HCT116 (cell line): ENCODE measurements around the gene EML1. TPM values are rescaled to one million over a fixed set of nuclear protein-coding genes. Genes with fewer than 3 reads are reported as not detected.

ENCODE experiments used
- ATAC-seq: fragments of 200-7000 bp; cut with Tn5 transposase; 2 replicates; pipeline ENCODE4 v1.9.1; 2020; ENCODE audit warnings: mild to moderate bottlenecking, moderate library complexity
- BruUV-seq: library from RNA; stranded (reverse); fragments of 400-500 nt; replicated peaks from 2 replicates; lab custom pipeline; 2021; lab: Mats Ljungman, UMichigan
- CTCF ChIA-PET: fragments of 300-600 bp; sonication (Branson Sonifier 250); formaldehyde crosslinking; loops from one replicate; lab custom pipeline; 2021; ENCODE audit warnings: antibody characterized with exemption; lab: Charles Lee
- POLR2A ChIA-PET: fragments of 300-600, 350-600 bp; sonication (Branson Sonifier 250); formaldehyde crosslinking; loops from one replicate; lab custom pipeline; 2021; ENCODE audit warnings: antibody characterized with exemption; lab: Charles Lee
- RAD21 ChIA-PET, 2 experiments: fragments of 300-600 bp; sonication (Branson Sonifier 250); formaldehyde crosslinking; loops; one replicate each; lab custom pipeline; 2023; ENCODE audit warnings: low total read pairs in 2 of 2; ENCODE audit not compliant: uncharacterized antibody in 2 of 2, unreplicated experiment in 2 of 2, low non-redundant PET in 1 of 2; lab: Charles Lee
- DNase-seq: peaks from one replicate; pipeline ENCODE4 v3.0.0-alpha.2; 2010; ENCODE audit warnings: low read depth, low spot score
- H2AFZ ChIP-seq: fragments of 200-600 bp; shearing (Covaris generic), sonication (generic); 2 replicates; pipeline ENCODE4 v1.6.1; 2017; ENCODE audit warnings: low read depth, mixed run types, mixed read lengths, antibody characterized with exemption, low read length; ENCODE audit not compliant: poor library complexity, severe bottlenecking
- H3K27ac ChIP-seq: 2 replicates; pipeline ENCODE4 v1.5.1; 2012; ENCODE audit warnings: low read depth, low read length
- H3K27me3 ChIP-seq: fragments of 200-600 bp; sonication (generic); 2 replicates; pipeline ENCODE4 v1.6.1; 2016; ENCODE audit warnings: mixed run types, low read length, mixed read lengths; ENCODE audit not compliant: insufficient read depth
- H3K36me3 ChIP-seq, 2 experiments: fragments of 200-500 bp in 1 of 2; fragments of 200-600 bp in 1 of 2; sonication (Bioruptor generic) in 1 of 2; sonication (generic) in 1 of 2; 2 replicates each; pipeline versions ENCODE4 v1.5.1 to v1.6.1; 2014 to 2016; ENCODE audit warnings: low read length in 2 of 2, inconsistent platforms in 1 of 2, mixed read lengths in 1 of 2, mixed run types in 1 of 2; ENCODE audit not compliant: insufficient read depth in 2 of 2, control insufficient read depth in 1 of 2
- H3K4me1 ChIP-seq, 2 experiments: fragments of 200-600 bp in 1 of 2; sonication (generic) in 1 of 2; 2 replicates each; pipeline versions ENCODE4 v1.5.1 to v1.6.1; 2012 to 2017; ENCODE audit warnings: low read length in 2 of 2, inconsistent platforms in 1 of 2, mild to moderate bottlenecking in 1 of 2, mixed read lengths in 1 of 2, mixed run types in 1 of 2, moderate library complexity in 1 of 2; ENCODE audit not compliant: insufficient read depth in 2 of 2, control insufficient read depth in 1 of 2
- H3K4me2 ChIP-seq: fragments of 200-600 bp; sonication (generic); 2 replicates; pipeline ENCODE4 v1.6.1; 2017; ENCODE audit warnings: mixed run types, low read length, mixed read lengths
- H3K4me3 ChIP-seq, 2 experiments: fragments of 200-600 bp in 1 of 2; sonication (generic) in 1 of 2; replicated peaks in 1 of 2; 2 replicates each; pipeline ENCODE4 v1.5.1; 2011 to 2016; ENCODE audit warnings: low read length in 2 of 2, control low read depth in 1 of 2, low read depth in 1 of 2, mild to moderate bottlenecking in 1 of 2, mixed read lengths in 1 of 2, mixed run types in 1 of 2
- H3K79me2 ChIP-seq: fragments of 200-600 bp; sonication (generic); 2 replicates; pipeline ENCODE4 v1.6.1; 2017; ENCODE audit warnings: mild to moderate bottlenecking, mixed run types, low read length, moderate library complexity, mixed read lengths; ENCODE audit not compliant: insufficient read depth
- H3K9ac ChIP-seq: fragments of 200-600 bp; sonication (generic); 2 replicates; pipeline ENCODE4 v1.6.1; 2016; ENCODE audit warnings: low read length, mixed read lengths
- H3K9me2 ChIP-seq: fragments of 200-600 bp; sonication (generic), shearing (Covaris generic); 2 replicates; pipeline ENCODE4 v1.6.1; 2017; ENCODE audit warnings: mixed run types, mild to moderate bottlenecking, moderate library complexity; ENCODE audit not compliant: insufficient read depth
- H3K9me3 ChIP-seq, 2 experiments: fragments of 200-500 bp in 1 of 2; fragments of 200-600 bp in 1 of 2; sonication (Bioruptor generic) in 1 of 2; sonication (generic) in 1 of 2; 2 replicates each; pipeline ENCODE4 v1.6.1; 2014 to 2017; ENCODE audit warnings: low read length in 2 of 2, mixed read lengths in 2 of 2, inconsistent platforms in 1 of 2, low read depth in 1 of 2, mild to moderate bottlenecking in 1 of 2, mixed run types in 1 of 2, moderate library complexity in 1 of 2; ENCODE audit not compliant: control insufficient read depth in 1 of 2, insufficient read depth in 1 of 2
- H4K20me1 ChIP-seq: fragments of 200-600 bp; sonication (generic), shearing (Covaris generic); 2 replicates; pipeline ENCODE4 v1.6.1; 2017; ENCODE audit warnings: mixed run types, mild to moderate bottlenecking, moderate library complexity; ENCODE audit not compliant: insufficient read depth
- ATF3 ChIP-seq: IDR thresholded peaks from 2 replicates; pipeline ENCODE4 v1.6.1; 2012
- CEBPB ChIP-seq: IDR thresholded peaks from 2 replicates; pipeline ENCODE4 v1.6.1; 2012; ENCODE audit warnings: low read depth
- CTCF ChIP-seq, 3 experiments: fragments of 200-600 bp in 1 of 3; sonication (generic) in 1 of 3; IDR thresholded peaks in 2 of 3; conservative IDR thresholded peaks in 1 of 3; 2 replicates each; pipeline ENCODE4 v1.5.1; 2012 to 2017; ENCODE audit warnings: low read depth in 2 of 3, low read length in 2 of 3, antibody characterized with exemption in 1 of 3, borderline replicate concordance in 1 of 3, control low read depth in 1 of 3, mild to moderate bottlenecking in 1 of 3, mixed read lengths in 1 of 3, mixed run types in 1 of 3, moderate library complexity in 1 of 3; ENCODE audit not compliant: insufficient read depth in 1 of 3
- JUND ChIP-seq: IDR thresholded peaks from 2 replicates; pipeline ENCODE4 v1.6.1; 2012
- MAX ChIP-seq: IDR thresholded peaks from 2 replicates; pipeline ENCODE4 v1.6.1; 2012
- POLR2A ChIP-seq: IDR thresholded peaks from 2 replicates; pipeline ENCODE4 v1.7.0; 2011; ENCODE audit warnings: borderline replicate concordance; ENCODE audit not compliant: insufficient read depth, insufficient read length; ENCODE audit errors: extremely low read depth
- REST ChIP-seq: IDR thresholded peaks from 2 replicates; pipeline ENCODE4 v1.6.1; 2012; ENCODE audit warnings: low read depth
- YY1 ChIP-seq: IDR thresholded peaks from 2 replicates; pipeline ENCODE4 v1.6.1; 2011; ENCODE audit warnings: low read length, low read depth, moderate library complexity, mild to moderate bottlenecking; ENCODE audit not compliant: insufficient replicate concordance; ENCODE audit errors: extremely low read depth
- intact Hi-C: fragments of 100-400 bp; cut with micrococcal nuclease; formaldehyde crosslinking; loops from 2 replicates; pipeline ENCODE4 v1.10.0; 2022
- total RNA-seq: library from RNA; stranded (reverse); gene quantifications from one replicate; pipeline ENCODE4 v1.2.1, GENCODE V29; 2021; ENCODE audit not compliant: unreplicated experiment

Gene EML1
- total RNA-seq, 1 experiment from 2014 or later = 7.4 TPM

GRCh38 chr14:99952453-99952852 lies 159.2 kb downstream of the EML1 start:
- DNase-seq = no peak
- no peak for ATAC-seq
- TF ChIP-seq REST = no peak
- Histone ChIP-seq H3K9ac (no peak overlapping the region), H4K20me1 (no peaks in the 10 kb centered on the region), H3K4me2 (no peak overlapping the region), H3K27ac (no peak overlapping the region), H3K79me2 (no peaks in the 10 kb centered on the region), H3K4me3 (no peak overlapping the region), H3K9me2 (no peaks in the 10 kb centered on the region), H3K4me1 (peaks cover 4 to 10% of the 10 kb centered on the region in 2 experiments), H2AFZ (no peak overlapping the region), H3K36me3 (no peaks in the 10 kb centered on the region), H3K27me3 (no peaks in the 10 kb centered on the region), H3K9me3 (no peaks in the 10 kb centered on the region)
- no TSS peak for BruUV-seq
- ChIA-PET RAD21 (no interaction called here), POLR2A (no interaction called here), CTCF (no interaction called here)
- intact Hi-C loops = no loop called here

GRCh38 chr14:99955826-99956455 lies 162.7 kb downstream of the EML1 start:
- TF ChIP-seq MAX (no peak), CTCF (IDR thresholded peaks at IDR 0.05 in 2 of 3, conservative IDR thresholded peaks at IDR 0.05 in 1 of 3; ENCODE audit: borderline replicate concordance in 1 of 3, insufficient read depth in 1 of 3, low read depth in 2 of 3, low read length in 2 of 3) (no peak), YY1 (no peak), ATF3 (no peak), JUND (no peak), POLR2A (no peak), CEBPB (no peak)
- ATAC-seq = no peak
- ChIA-PET POLR2A (no interaction called here), CTCF (no interaction called here), RAD21 (no interaction called here)
- Histone ChIP-seq H3K27ac (no peak overlapping the region), H3K79me2 (no peaks in the 10 kb centered on the region), H3K9me3 (no peaks in the 10 kb centered on the region), H2AFZ (no peak overlapping the region), H3K4me2 (no peak overlapping the region), H3K9ac (no peak overlapping the region), H3K27me3 (no peaks in the 10 kb centered on the region), H3K9me2 (no peaks in the 10 kb centered on the region), H3K4me1 (no peaks in the 10 kb centered on the region), H4K20me1 (no peaks in the 10 kb centered on the region), H3K36me3 (no peaks in the 10 kb centered on the region), H3K4me3 (no peak overlapping the region)
- DNase-seq = no peak
- BruUV-seq = no TSS peak
- intact Hi-C loops = no loop called here
